ENCODE measurements around the gene RPS25.
A peak's percentile ranks its signal among the peaks of the same experiment; 100 is the strongest.

The RPS25 gene

GRCh38 chr11:119056421-119056999, 38.4 kb upstream of the RPS25 start:
- peak overlapping the region; percentile 87 for H3K27ac ChIP-seq
- TF ChIP-seq CTCF (conservative IDR thresholded peaks at IDR 0.05), result no peak
- TF ChIP-seq ZFX (IDR thresholded peaks at IDR 0.05), result peak; percentile 77; the same call in 1 of the 2 replicates

- peak overlapping the region; percentile 87 for H3K27ac ChIP-seq
- TF ChIP-seq CTCF (conservative IDR thresholded peaks at IDR 0.05) (no peak), ZFX (IDR thresholded peaks at IDR 0.05) (no peak)
Observed at GRCh38 chr11:119055901-119056300, 37.8 kb upstream of the RPS25 start.

GRCh38 chr11:119054418-119054817, 36.3 kb upstream of the RPS25 start:
- TF ChIP-seq ZFX (IDR thresholded peaks at IDR 0.05) (no peak), CTCF (conservative IDR thresholded peaks at IDR 0.05) (no peak)
- no peak overlapping the region for H3K27ac ChIP-seq

- TF ChIP-seq ZFX (IDR thresholded peaks at IDR 0.05) (no peak), CTCF (conservative IDR thresholded peaks at IDR 0.05) (no peak)
- no peak overlapping the region for H3K27ac ChIP-seq
Observed at GRCh38 chr11:119052163-119052814, 34.1 kb upstream of the RPS25 start.

- no peak overlapping the region for H3K27ac ChIP-seq
Observed at GRCh38 chr11:119051440-119052162, 33.5 kb upstream of the RPS25 start.

GRCh38 chr11:119049081-119049480, 30.9 kb upstream of the RPS25 start:
- no peak for TF ChIP-seq ZFX (IDR thresholded peaks at IDR 0.05)
- TF ChIP-seq CTCF (conservative IDR thresholded peaks at IDR 0.05), result no peak
- no peak overlapping the region for H3K27ac ChIP-seq

More at GRCh38 chr11:119051440-119052162, 33.5 kb upstream of the RPS25 start:
- no peak for TF ChIP-seq ZFX (IDR thresholded peaks at IDR 0.05)
- TF ChIP-seq CTCF (conservative IDR thresholded peaks at IDR 0.05), result no peak

GRCh38 chr11:119048644-119049043, 30.5 kb upstream of the RPS25 start:
- TF ChIP-seq CTCF (conservative IDR thresholded peaks at IDR 0.05), result no peak
- no peak for TF ChIP-seq ZFX (IDR thresholded peaks at IDR 0.05)
- no peak overlapping the region for H3K27ac ChIP-seq

All from C4-2B (cell line).